Raji (cell line): Measurements from ENCODE around the gene AKAP9.

Source experiments
- POLR2A ChIP-seq: IDR thresholded peaks from 2 replicates; pipeline ENCODE4 v1.6.1; 2011; ENCODE audit warnings: low read depth, low read length, control low read depth; ENCODE audit not compliant: insufficient read depth

AKAP9 gene

GRCh38 chr7:92134271-92135051, 193.8 kb downstream of the AKAP9 start, which contains the start of gene CYP51A1:
Gene CYP51A1 (minus strand): TSS chr7:92134477. CDS start chr7:92134364, 113 bp downstream.
- peak; percentile 62 for TF ChIP-seq POLR2A

GRCh38 chr7:92135052-92135889, 194.6 kb downstream of the AKAP9 start:
- no peak for TF ChIP-seq POLR2A

- no peak for TF ChIP-seq POLR2A
Observed at GRCh38 chr7:92137557-92137956, 196.9 kb downstream of the AKAP9 start.

GRCh38 chr7:92141161-92141560, 200.5 kb downstream of the AKAP9 start:
- no peak for TF ChIP-seq POLR2A

GRCh38 chr7:92149736-92150239, 209.1 kb downstream of the AKAP9 start:
- no peak for TF ChIP-seq POLR2A

GRCh38 chr7:92150450-92151017, 209.9 kb downstream of the AKAP9 start:
- no peak for TF ChIP-seq POLR2A

GRCh38 chr7:92155108-92155739, 214.6 kb downstream of the AKAP9 start:
- no peak for TF ChIP-seq POLR2A

GRCh38 chr7:92156990-92157389, 216.3 kb downstream of the AKAP9 start:
- no peak for TF ChIP-seq POLR2A

GRCh38 chr7:92158660-92159575, 218.3 kb downstream of the AKAP9 start:
- TF ChIP-seq POLR2A, result no peak
